Activated T-cell treated with anti-CD3 and anti-CD28 coated beads for 48 hours (primary cell): ENCODE results near the gene SSPN.

Source experiments
- DNase-seq: peaks from one replicate; pipeline ENCODE4 v3.0.0-alpha.2; 2020; ENCODE audit warnings: low read depth

SSPN gene

DNA sequence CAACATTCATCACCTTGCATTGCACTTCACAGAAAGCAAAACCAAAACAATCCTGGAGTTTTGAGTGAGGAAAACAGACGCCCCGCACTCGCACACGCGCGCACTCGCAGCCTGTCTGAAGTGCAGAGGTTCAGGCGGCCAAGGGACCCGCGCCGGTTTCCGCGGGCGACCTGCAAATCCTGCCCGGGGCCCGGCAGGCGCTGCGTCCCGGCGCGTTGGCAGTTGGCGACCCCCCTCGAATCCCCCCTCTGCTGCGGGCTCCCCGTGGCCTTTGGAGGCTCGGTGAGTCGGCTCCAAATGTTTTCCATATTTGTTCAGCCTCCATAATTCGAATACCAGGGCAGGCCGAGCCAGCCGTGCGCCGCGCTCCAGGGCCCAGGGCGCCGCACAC, at the start of gene SSPN:
Gene SSPN, plus strand, starts transcription at position 324 of the 391 bp plus-strand sequence. CDS start 100 bp downstream, outside the sequence.
- DNase-seq, result no peak

DNA sequence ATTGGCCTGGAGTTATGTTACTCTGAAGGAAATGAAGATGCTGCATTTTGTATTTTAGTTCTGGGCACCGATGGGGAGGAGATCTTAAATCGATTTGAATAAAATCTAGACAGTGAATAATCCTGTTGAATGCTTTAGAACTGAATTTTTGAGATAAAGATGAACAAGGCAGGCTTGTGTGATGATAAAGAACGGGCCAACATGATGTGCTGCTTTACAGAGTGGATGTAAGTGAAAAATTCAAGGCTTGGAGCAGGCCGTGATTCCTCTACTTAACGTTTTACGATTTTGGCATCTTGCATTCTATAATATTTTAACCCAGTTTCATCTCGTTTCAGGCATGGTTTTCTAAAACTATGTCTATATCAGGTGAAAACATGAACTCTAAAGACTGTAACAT, 47.1 kb upstream of the SSPN start:
- DNase-seq, result no peak

- DNase-seq, result no peak
Observed at GRCh38 chr12:26149968-26150500, 45.3 kb upstream of the SSPN start.

DNA sequence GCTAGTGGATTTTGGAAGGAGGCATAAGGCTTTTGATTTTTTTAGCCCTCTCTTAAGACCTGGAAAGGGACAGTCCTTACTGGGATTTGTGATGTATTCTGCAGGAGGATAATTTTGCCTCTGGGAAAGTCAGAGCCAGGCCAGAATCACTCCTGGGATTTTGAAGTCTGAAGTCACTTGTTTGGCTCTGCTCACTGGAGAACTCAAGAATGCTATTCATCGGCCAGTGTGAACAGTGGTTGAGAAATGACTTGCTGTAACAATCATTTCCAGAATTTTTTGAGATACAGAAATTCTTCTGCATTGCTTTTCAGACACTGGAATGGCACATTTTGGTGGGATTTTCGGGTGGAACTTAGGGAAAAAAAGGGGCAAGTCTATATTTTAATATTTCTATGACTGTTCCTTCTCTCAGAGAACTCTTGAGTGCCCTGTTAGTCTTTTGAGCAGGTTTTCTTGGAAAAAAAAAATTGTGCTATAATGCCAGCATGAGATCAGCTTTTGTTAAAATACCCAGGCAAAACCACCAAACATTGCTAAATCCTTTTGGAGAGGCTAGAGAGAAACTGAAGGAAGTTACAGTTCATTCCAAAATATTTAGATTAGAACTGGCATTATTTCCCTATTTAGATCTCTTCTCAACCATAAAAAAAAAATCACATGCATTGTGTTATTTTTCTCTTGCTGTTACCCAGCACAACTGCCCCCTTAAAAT, 44.5 kb upstream of the SSPN start:
- no peak for DNase-seq

DNA sequence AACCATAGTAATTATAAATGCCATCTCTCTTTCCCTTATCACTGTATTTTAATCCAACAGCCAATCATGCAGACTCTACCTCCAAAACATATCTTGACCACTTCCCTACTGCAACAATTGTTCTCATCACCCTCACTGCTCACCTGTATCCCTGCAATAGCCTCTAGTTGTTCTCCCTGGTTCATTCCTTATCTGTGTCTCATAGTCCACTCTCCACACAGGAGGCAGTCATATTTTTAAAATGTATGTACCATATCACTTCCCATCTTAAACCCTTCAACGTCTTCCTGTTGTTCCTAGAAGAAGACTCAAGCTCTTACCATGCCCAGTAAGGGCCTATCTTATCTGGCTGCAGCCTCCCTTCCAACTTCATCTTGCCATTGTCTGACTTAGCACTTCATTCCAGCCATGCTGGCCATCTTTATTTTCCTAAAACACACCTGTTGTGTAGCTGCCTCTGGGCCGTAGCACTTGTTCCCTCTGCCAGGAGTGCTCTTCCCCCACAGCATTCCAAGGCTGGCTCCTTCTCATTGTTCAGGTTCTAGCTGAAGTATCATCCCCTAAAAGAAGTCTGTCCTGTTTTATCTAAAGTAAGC, 42.8 kb upstream of the SSPN start:
- no peak for DNase-seq

- no peak for DNase-seq
Observed at GRCh38 chr12:26153421-26154154, 41.8 kb upstream of the SSPN start.

- DNase-seq, result no peak
Observed at GRCh38 chr12:26156201-26156871, 39.0 kb upstream of the SSPN start.

- no peak for DNase-seq
Observed at GRCh38 chr12:26157001-26157400, 38.4 kb upstream of the SSPN start.

DNA sequence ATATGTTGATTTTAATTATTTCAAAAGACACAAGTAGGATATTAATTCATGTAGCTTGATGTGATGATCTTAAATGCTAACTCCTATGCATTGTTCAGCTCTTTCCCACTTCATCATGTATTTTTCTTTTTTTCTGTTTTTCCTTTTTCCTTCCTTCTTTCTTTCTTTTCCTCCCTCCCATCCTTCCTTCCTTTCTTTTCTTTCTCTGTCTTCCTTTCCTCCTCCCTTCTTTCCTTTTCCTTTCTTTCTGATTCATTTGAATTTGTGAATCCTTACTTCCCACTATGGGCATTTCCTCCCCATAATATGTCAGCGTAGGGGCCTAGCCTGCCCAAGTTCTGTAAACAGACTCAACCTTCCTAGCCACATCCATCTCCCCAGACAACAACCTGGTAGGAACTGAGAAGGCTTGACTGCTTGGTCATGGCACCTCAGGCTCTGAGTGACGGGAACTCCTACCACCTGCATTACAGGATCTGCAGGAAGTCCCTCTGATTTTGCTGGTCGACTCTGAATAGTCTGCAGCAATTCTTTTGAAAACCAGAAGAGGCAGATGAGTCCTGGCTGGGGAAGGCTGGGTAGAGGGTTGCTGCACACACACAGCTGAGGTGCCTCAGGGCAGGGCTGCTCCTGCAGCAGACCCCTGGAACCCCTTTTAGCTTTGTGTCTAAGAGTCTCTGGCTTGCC, 37.2 kb upstream of the SSPN start:
- DNase-seq, result no peak

DNA sequence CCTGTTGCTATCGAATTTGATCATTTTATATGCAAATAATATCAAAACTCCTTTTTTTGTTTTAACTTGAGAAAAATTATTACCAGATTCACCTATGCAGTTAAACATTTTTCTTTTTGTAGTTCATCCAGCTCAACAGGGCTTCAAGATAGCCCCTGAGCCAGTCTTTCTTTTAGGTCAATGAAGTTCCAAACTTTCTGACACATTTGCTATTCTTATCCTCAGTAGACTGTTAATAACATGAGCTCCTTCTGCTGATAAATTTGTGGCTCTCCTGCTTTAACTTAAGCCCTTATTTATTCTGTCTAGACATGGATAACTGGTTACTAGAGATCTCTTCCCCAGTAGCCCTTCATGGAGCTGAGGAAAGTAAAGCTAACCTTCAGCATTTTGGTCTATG, 33.2 kb upstream of the SSPN start:
- no peak for DNase-seq

- DNase-seq, result no peak
Observed at GRCh38 chr12:26162905-26163304, 32.5 kb upstream of the SSPN start.

DNA sequence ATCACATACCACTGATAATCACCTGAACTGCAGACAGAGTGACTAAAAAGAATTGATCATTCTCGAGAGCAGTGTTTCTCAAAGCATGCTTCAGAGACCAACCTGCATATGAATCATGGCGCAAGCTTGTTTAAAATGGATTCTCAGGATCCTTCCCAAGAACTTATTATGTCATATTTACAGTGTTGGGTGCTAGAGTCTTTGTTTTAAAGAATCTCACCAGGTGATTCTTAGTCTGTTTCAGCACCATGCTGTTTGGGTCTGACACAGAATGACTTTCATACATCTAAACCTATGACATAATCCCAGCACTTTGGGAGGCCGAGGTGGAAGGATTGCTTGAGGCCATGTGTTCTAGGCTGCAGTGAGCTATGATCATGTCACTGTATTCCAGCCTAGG, 31.3 kb upstream of the SSPN start:
- no peak for DNase-seq

GRCh38 chr12:26172013-26172412, 23.4 kb upstream of the SSPN start:
- DNase-seq, result no peak

DNA sequence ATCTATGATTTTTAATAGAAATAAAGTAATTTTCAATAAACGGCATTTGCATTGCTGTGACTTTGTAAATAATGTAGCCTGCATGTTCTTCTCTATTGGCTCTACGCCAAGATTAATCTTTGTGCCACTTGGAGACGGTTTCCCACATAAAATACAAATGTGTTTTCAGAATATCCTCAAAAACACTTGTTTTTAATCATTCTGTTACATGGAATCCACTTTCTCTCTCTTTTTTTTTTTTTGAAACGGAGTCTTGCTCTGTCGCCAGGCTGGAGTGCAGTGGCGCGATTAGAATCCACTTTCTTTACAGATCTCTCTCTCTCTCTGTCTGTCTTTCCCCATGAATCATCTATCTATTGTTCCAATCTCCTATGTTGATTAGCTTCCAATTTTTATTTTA, 22.8 kb upstream of the SSPN start:
- no peak for DNase-seq

- DNase-seq, result no peak
Observed at GRCh38 chr12:26172946-26173552, 22.3 kb upstream of the SSPN start.

DNA sequence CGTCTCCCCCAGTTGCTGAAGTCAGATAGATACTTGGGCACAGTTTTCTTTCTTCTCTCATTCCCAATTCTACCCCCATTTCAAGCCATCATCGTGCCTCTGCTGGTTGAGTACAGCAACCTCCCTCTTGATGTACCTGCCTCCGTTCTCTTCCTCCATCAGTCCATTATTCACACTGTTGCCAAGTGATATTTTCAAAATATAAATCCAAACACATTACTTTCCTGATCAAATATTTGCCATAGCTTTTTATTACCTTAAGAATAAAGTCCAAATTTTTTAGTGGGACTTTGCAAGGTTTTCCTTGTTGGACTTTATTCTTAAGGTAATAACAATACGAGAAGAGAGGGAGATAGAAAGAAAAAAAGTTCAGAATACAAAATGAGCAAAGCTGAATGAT, 18.6 kb upstream of the SSPN start:
- DNase-seq, result no peak

DNA sequence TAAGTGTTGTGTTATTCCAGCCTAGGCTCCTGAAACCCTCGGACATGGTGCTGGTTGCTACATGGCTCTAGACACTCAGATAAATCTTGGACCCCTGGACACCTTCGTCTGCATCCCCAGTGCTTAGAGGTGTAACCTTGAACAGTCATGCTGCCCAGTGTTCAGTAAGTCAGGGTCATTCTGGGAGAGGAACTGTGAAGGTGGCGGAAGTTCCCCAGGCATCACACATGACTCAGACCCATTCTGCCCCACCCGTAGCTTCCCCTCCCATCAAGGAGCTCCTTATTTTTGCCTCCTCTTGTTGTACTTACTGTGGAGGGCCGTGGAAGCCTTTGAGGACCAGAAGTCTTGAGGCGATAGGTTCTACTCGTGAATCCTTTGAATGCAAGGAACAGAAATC, 18.1 kb upstream of the SSPN start:
- no peak for DNase-seq

GRCh38 chr12:26179826-26180225, 15.5 kb upstream of the SSPN start:
- DNase-seq, result no peak

- DNase-seq, result no peak
Observed at GRCh38 chr12:26182377-26182776, 13.0 kb upstream of the SSPN start.

DNA sequence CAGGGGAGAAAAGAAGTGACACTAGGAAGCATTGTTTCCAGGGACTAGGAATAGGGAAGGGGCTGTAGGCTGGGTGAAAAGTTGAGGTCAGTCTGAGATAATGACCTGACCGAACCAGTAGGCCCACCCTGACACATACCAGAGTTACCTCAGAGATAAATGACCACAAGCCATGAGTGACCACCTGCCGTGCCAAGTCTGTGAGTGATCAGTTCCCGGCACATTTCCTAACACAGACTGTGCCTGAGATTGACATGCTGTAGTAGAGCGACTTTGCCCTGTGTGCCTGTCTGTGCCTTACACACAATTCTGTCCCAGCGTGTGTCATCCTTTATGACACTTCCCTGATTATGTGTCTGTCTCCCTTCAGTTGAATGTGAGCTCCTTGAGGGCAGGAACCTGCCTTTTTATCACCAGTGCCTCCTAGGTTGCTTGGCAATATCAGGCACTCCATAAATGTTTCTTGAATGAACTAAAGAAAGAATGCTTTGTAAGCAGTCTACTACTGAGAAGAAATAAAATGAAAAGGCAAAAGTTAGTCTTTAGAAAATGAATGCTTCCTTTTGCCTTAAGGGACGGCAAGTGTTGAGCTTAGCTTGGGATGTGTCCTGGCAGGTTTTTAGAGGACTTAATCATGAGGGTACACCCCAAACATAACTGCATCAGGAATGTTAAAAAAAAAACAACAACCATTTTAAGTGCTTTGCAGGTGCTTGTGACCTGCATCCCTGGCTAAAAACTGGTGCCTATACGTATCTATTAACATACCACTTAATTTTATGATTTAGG, 9.6 kb upstream of the SSPN start:
- DNase-seq, result no peak
